ENCODE data around the gene CARD16. TPM values are rescaled to one million over a fixed set of nuclear protein-coding genes. Genes with fewer than 3 reads are reported as not detected.

Gene CARD16
- total RNA-seq, 2 donors from 2014 or later, result not detected

DNA sequence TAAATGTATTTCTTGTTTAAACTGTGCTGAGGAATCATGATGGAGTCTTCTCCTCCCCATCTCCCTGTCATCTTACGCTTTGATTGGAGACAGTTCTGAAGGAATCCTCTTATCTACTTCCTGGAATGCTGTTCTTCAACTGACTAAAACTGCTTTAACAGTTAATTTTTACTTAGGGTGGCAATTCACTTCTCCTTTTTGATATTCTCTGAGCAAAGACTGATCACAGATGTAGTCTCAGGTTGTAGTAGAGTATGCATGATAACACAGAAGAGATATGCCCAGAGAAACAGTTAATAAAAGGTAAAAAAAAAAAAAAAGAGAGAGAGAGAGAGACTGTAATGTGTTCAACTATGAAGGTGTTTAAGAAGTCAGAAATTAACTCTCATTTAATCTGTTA lies 20.7 kb downstream of the CARD16 start:
- Histone ChIP-seq H3K27me3 (ENCODE audit: control insufficient read depth, insufficient read depth, low read length, poor library complexity, severe bottlenecking) (no peaks in the 10 kb centered on the region), H3K9ac (ENCODE audit: extremely low read depth, low read length, poor library complexity, severe bottlenecking) (no peak overlapping the region), H3K36me3 (ENCODE audit: control insufficient read depth, insufficient read depth, low read length) (no peaks in the 10 kb centered on the region), H3K4me3 (ENCODE audit: low read length) (no peak overlapping the region), H3K4me1 (ENCODE audit: control insufficient read depth, insufficient read depth, low read length) (no peaks in the 10 kb centered on the region), H3K9me3 (ENCODE audit: control insufficient read depth, low read length) (no peaks in the 10 kb centered on the region), H3K27ac (ENCODE audit: low read depth, low read length) (no peak overlapping the region)
- Mint-ChIP-seq H3K27ac (no peak overlapping the region), H3K4me3 (no peak overlapping the region), H3K36me3 (ENCODE audit: low read depth) (no peaks in the 10 kb centered on the region), H3K27me3 (ENCODE audit: insufficient read depth) (no peaks in the 10 kb centered on the region), H3K4me1 (peaks cover 2% of the 10 kb centered on the region), H3K9me3 (peaks cover 5% of the 10 kb centered on the region)
- DNase-seq, result no peak
- TF ChIP-seq, protein P1, sequence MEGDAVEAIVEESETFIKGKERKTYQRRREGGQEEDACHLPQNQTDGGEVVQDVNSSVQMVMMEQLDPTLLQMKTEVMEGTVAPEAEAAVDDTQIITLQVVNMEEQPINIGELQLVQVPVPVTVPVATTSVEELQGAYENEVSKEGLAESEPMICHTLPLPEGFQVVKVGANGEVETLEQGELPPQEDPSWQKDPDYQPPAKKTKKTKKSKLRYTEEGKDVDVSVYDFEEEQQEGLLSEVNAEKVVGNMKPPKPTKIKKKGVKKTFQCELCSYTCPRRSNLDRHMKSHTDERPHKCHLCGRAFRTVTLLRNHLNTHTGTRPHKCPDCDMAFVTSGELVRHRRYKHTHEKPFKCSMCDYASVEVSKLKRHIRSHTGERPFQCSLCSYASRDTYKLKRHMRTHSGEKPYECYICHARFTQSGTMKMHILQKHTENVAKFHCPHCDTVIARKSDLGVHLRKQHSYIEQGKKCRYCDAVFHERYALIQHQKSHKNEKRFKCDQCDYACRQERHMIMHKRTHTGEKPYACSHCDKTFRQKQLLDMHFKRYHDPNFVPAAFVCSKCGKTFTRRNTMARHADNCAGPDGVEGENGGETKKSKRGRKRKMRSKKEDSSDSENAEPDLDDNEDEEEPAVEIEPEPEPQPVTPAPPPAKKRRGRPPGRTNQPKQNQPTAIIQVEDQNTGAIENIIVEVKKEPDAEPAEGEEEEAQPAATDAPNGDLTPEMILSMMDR (conservative IDR thresholded peaks at IDR 0.05), result no peak
- 89 to 100% methylated on average over 1 of the region's 1 CpG for WGBS, 2 experiments (ENCODE audit: insufficient coverage in 1 of 2, insufficient read length in 1 of 2)

DNA sequence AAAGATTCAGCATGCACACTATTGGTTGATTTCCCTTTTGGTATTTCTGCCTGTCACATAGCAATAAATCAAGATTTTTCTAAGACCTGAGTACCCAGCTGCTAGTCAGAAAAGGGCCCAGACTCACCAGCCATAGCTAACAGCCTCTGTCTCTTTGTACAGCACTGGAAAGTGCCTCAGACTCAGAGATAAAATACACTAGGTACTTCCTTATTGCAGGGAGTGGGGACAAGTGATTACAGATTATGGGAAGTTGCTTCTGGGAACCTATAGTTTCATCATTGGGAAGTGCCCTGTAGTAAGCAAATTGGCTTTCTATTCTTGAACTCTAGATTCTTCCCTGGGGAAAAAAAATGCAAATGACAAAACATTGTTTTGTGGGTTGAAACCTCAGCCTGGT lies 22.1 kb downstream of the CARD16 start, which contains the start of gene CASP5:
CASP5 (minus strand) TSS at position 166 of the 400 bp plus-strand sequence; CDS start at position 134, 32 bp downstream.
- H3K9me3 ChIP-seq (ENCODE audit: control insufficient read depth, low read length), result no peaks in the 10 kb centered on the region
- Mint-ChIP-seq H3K36me3 (ENCODE audit: low read depth) (no peaks in the 10 kb centered on the region), H3K4me1 (peaks cover 2% of the 10 kb centered on the region), H3K27ac (no peak within 1 kb of the TSS), H3K27me3 (ENCODE audit: insufficient read depth) (no peaks in the 10 kb centered on the region), H3K9me3 (peaks cover 5% of the 10 kb centered on the region), H3K4me3 (no peak within 1 kb of the TSS)
- no peaks in the 10 kb centered on the region for H3K36me3 ChIP-seq (ENCODE audit: control insufficient read depth, insufficient read depth, low read length)
- H3K4me1 ChIP-seq (ENCODE audit: control insufficient read depth, insufficient read depth, low read length), result no peaks in the 10 kb centered on the region
- DNase-seq, result no peak
- H3K4me3 ChIP-seq (ENCODE audit: low read length), result no peak within 1 kb of the TSS
- TF ChIP-seq, protein P1 (conservative IDR thresholded peaks at IDR 0.05), result no peak
- H3K27me3 ChIP-seq (ENCODE audit: control insufficient read depth, insufficient read depth, low read length, poor library complexity, severe bottlenecking), result no peaks in the 10 kb centered on the region
- no peak within 1 kb of the TSS for H3K27ac ChIP-seq (ENCODE audit: low read depth, low read length)
- no peak within 1 kb of the TSS for H3K9ac ChIP-seq (ENCODE audit: extremely low read depth, low read length, poor library complexity, severe bottlenecking)

GRCh38 chr11:105022527-105022926 lies 22.6 kb downstream of the CARD16 start:
- Mint-ChIP-seq H3K9me3 (peaks cover 5% of the 10 kb centered on the region), H3K27me3 (ENCODE audit: insufficient read depth) (no peaks in the 10 kb centered on the region), H3K27ac (no peak overlapping the region), H3K4me3 (no peak overlapping the region), H3K4me1 (peaks cover 2% of the 10 kb centered on the region), H3K36me3 (ENCODE audit: low read depth) (no peaks in the 10 kb centered on the region)
- Histone ChIP-seq H3K9ac (ENCODE audit: extremely low read depth, low read length, poor library complexity, severe bottlenecking) (no peak overlapping the region), H3K4me1 (ENCODE audit: control insufficient read depth, insufficient read depth, low read length) (no peaks in the 10 kb centered on the region), H3K9me3 (ENCODE audit: control insufficient read depth, low read length) (no peaks in the 10 kb centered on the region), H3K4me3 (ENCODE audit: low read length) (no peak overlapping the region), H3K27ac (ENCODE audit: low read depth, low read length) (no peak overlapping the region), H3K27me3 (ENCODE audit: control insufficient read depth, insufficient read depth, low read length, poor library complexity, severe bottlenecking) (no peaks in the 10 kb centered on the region), H3K36me3 (ENCODE audit: control insufficient read depth, insufficient read depth, low read length) (no peaks in the 10 kb centered on the region)
- TF ChIP-seq, protein P1 (conservative IDR thresholded peaks at IDR 0.05), result no peak
- 88 to 90% methylated on average over 2 of the region's 2 CpGs for WGBS, 2 experiments (ENCODE audit: insufficient coverage in 1 of 2, insufficient read length in 1 of 2)
- DNase-seq, result no peak

All from endodermal cell (in vitro differentiated cells).